ENCODE data around the gene BRAP.

DNA sequence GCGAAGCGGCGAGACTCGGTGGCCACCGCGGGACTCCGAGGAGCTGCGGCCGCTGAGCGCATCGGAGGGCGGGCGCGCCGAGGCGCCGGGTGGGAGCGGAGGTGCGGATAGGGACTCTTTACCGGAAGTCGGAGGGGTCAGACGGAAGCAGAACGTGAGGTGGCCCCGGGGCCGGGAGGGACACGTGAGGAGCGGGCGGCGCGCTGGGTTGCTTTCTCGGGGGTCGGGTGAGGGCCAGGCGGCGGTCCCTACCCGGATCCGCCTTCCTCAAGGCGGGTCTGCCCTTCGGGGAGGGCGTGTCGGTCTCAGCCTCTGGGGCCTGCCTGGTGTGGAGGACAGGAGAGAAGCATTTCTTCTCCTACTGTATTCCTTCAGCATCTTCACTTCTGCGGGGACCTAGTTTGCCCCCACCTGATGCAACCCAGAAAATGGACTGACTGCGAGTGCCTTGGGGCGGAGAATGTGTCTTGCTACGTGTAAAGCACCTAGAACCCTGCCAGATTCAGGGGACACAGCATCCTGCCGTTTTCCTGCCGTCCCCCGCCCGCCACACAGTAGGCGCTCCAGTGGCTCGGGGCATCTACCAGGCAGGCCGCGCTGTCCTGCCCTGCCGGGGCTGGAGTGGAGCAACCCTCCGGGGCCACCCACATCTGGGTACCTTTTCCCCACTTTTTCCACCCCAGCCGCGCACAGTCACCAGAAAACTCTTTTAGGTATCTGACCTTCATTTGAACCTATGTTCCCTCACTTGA lies 86.1 kb downstream of the BRAP start:
- TF ChIP-seq POLR2AphosphoS5 (IDR thresholded peaks at IDR 0.05; ENCODE audit: low read depth, low read length), result peak; percentile 87
- TF ChIP-seq SIN3A (IDR thresholded peaks at IDR 0.05; ENCODE audit: borderline replicate concordance, insufficient read depth, low read length), result peak; percentile 56; the same call in 1 of the 2 replicates
